Activated T-cell treated with anti-CD3 and anti-CD28 coated beads for 1 hour (primary cell): ENCODE measurements around the gene TRIM77.
"Not testable (repeated sequence)": the region's sequence is repeated elsewhere in the genome, so short reads cannot be mapped to it uniquely, and the experiment has no call there.

Source experiments
- DNase-seq: peaks from one replicate; pipeline ENCODE4 v3.0.0-alpha.2; 2020; ENCODE audit warnings: low read depth

The TRIM77 gene

GRCh38 chr11:89709999-89710398 is at the start of gene TRIM77:
Gene TRIM77 (plus strand): TSS chr11:89710299. CDS start chr11:89710299, 0 bp downstream.
- DNase-seq, result not testable (repeated sequence)

GRCh38 chr11:89667001-89667400 is 43.1 kb upstream of the TRIM77 start:
- DNase-seq, result no peak

DNA sequence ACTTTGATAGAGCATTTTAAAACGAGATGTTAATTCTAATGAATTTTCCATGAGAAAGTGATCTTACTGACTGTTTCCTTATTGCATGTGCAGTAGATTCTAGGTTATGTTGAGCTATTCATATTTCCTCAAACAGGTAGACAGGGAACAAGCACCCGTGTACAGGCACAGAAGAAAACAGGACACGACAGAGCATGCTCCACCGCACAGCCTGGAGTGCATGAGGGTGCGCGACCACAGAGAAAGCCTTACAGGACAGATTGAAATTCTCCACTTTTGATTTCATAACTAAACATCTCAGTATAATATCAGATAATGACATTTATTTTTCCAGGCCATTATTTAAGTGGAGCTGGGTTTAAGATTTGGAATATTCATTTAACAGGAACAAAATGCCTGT is 41.9 kb upstream of the TRIM77 start:
- DNase-seq, result not testable (repeated sequence)

DNA sequence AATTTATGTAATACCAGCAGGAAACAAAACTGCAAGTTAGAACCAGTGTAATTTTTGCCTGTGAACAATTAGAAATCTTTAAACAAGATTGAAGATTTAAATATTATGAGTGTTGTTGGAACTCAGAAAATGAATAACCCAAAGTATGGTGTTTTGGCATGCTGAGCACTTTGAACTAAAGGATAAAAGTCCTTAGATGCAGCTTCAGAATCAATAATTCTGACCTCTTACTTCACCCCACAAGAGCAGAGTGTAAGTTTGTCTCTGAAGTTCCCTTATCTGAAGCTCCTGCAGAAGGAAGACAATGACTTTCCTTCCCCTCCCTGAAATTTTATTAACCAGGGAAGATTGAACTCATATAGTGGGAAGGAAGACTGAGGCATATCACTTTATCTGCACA is 40.5 kb upstream of the TRIM77 start:
- not testable (repeated sequence) for DNase-seq

GRCh38 chr11:89669993-89670669 is 40.0 kb upstream of the TRIM77 start:
- DNase-seq, result not testable (repeated sequence)

DNA sequence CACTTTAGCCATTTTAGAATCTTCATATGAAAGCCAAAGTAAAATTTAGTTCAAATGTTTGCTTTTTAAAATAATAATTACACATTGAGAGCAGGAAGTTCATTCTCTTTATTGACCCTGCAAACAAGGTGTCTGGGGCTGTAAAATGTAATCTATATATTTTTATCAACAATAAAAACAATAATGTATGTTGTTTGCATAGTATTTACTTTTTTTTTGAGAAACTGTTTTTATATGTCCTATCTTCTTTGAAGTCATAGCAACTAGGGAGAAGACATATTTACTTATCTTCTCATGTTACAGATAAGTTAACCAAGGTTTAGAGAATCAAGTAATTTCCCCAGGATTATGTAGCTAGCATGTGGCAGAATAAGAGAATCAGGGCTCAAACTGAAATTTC is 37.6 kb upstream of the TRIM77 start:
- not testable (repeated sequence) for DNase-seq

GRCh38 chr11:89673380-89673779 is 36.7 kb upstream of the TRIM77 start:
- not testable (repeated sequence) for DNase-seq

DNA sequence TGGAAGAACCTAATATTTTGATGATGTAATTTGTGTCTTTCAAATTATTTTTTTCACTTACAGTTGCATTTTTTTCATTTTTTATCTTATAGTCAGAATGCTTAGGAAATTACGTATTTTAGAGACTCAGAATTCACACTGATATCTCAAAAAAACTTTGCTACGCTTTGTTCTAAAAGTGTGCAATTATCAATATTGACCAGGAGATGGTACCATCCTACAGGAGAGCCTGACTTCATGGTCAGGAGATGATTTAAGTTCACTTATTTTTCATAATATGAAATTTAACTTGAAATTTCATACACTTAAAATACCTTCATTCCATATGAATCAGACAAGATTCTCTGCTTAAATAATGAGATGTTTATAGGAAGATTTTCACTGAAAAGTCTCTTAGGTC is 34.7 kb upstream of the TRIM77 start:
- DNase-seq, result not testable (repeated sequence)

DNA sequence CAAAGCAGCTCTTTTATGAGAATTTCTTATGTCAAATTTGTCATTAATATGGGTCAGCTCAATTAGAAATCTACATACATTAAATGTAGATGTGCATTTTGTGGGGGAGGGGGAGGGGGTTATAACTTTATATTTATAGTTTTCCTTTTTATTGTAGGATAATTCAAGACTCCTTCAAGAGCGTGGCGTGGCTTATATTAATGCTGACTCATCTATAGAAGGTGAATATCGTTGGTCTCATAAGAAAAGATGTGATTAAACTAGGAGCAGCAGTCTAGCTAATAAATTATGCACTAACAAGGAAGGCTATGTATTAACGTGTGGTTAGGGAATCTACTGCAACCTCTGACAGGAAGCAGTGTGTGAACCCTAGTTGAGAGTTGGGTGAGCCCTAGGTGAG is 34.2 kb upstream of the TRIM77 start:
- DNase-seq, result not testable (repeated sequence)

- not testable (repeated sequence) for DNase-seq
Measured at GRCh38 chr11:89707080-89707479, 3.0 kb upstream of the TRIM77 start.

DNA sequence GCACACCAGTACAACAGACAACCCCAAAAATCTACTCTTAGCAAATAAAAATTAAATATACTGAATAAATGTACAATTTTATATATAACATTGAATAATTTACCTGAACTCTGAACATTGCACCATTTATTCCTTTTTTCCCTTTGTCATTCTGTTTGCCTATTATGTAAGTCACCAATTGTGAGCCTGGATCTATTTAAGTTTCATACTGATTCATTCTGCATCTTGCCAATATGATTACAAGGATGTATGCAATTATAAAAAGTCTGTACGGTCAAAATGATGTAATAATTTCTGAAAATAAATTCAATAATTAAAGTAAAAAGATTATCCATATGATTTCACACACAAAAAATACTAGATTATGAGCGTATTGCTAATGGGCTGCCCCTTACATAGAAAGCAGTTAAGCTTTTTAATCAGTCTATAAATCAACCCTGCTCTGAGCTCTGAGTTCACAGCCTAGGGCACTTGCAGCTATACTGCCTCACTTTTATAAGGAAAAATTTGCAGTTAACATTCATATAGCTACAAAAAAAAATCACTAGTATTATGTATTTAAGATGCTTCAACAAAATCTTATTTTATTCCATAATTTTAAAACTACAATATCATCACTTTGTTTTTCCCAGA is 14.9 kb downstream of the TRIM77 start:
- not testable (repeated sequence) for DNase-seq

DNA sequence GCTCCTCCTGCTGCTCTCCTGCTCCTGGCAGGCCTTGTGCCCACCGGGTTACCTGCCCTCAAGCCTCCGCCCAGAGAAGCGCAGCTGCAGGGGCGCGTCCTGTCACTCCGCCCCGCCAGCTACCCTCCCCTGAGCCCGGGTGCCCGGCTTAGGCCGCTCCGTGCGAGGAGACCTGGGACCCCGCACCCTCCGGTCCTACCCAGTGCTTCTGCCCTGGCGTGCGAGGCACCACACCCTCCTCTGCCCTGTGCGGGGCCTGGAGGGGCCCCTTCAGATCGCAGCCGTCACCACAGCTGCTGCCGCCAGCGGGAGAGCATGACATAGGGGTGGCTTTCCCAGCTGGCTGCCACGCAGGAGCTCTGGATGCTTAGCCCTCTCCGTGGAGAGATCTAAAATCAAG is 20.1 kb downstream of the TRIM77 start:
- DNase-seq, result not testable (repeated sequence)

- no peak for DNase-seq
Measured at GRCh38 chr11:89736566-89736965, 26.5 kb downstream of the TRIM77 start.

- DNase-seq, result no peak
Measured at GRCh38 chr11:89737116-89737515, 27.0 kb downstream of the TRIM77 start.

DNA sequence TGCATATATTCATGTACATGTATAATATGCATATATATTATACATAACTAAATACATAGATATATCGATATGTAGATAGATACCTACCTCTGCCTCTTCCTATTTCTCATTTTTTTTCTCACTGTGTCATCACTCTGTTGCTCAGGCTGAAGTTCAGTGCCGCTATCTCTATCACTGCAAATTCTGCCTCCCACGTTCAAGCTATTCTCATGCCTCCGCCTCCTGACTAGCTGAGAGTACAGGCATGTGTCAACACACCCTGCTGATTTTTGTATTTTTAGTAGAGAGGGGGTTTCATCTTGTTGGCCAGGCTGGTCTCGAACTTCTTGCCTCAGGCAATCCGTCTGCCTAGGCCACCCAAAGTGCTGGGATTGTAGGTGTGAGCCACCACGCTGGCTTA is 31.3 kb downstream of the TRIM77 start:
- DNase-seq, result not testable (repeated sequence)

DNA sequence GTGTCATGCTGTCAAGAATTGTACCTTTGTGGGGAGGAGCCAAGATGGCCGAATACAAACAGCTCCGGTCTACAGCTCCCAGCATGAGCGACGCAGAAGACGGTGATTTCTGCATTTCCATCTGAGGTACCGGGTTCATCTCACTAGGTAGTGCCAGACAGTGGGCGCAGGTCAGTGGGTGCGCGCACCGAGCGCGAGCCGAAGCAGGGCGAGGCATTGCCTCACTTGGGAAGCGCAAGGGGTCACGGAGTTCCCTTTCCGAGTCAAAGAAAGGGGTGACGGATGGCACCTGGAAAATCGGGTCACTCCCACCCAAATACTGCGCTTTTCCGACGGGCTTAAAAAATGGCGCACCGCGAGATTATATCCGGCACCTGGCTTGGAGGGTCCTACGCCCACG is 34.1 kb downstream of the TRIM77 start:
- DNase-seq, result not testable (repeated sequence)

- not testable (repeated sequence) for DNase-seq
Measured at GRCh38 chr11:89750822-89751221, 40.7 kb downstream of the TRIM77 start.
